ENCODE results near the gene EIF4A3. TPM values are rescaled to one million over a fixed set of nuclear protein-coding genes. Genes with fewer than 3 reads are reported as not detected.

EIF4A3 gene
- total and polyA plus RNA-seq, 10 of the 15 experiments (the other 5 are each of a cell fraction or from before 2014, with no cell fraction given) = 53.3 to 225 (median 103) TPM

GRCh38 chr17:80146121-80147034, 550 bp downstream of the EIF4A3 start (continued):
- TF ChIP-seq REST (IDR thresholded peaks at IDR 0.05; ENCODE audit: low read depth, low read length) (no peak), SMAD1 (IDR thresholded peaks at IDR 0.05; ENCODE audit: low read depth, partially characterized antibody) (no peak), PAX5 (IDR thresholded peaks at IDR 0.05; ENCODE audit: borderline replicate concordance, low read depth, low read length) (no peak), YBX1 (IDR thresholded peaks at IDR 0.05) (no peak), NR2C1 (IDR thresholded peaks at IDR 0.05) (no peak), NRF1 (conservative IDR thresholded peaks at IDR 0.05; ENCODE audit: low read depth, low read length) (no peak), SMARCA5 (IDR thresholded peaks at IDR 0.05) (no peak; the same call in 1 of the 2 replicates), CBX5 (IDR thresholded peaks at IDR 0.05; ENCODE audit: low read depth) (no peak), BRCA1 (IDR thresholded peaks at IDR 0.05; ENCODE audit: low read depth, low read length) (no peak), POLR2A (IDR thresholded peaks at IDR 0.05; ENCODE audit: low read depth, low read length) (no peak; the same call in 1 of the 2 replicates), BCL11A (IDR thresholded peaks at IDR 0.05; ENCODE audit: low read depth, low read length) (no peak), WRNIP1 (IDR thresholded peaks at IDR 0.05; ENCODE audit: borderline replicate concordance, low read depth, low read length) (no peak), KDM1A (IDR thresholded peaks at IDR 0.05; ENCODE audit: borderline replicate concordance) (no peak), SKIL (IDR thresholded peaks at IDR 0.05; ENCODE audit: low read depth, poor library complexity, severe bottlenecking) (no peak), TAF1 (IDR thresholded peaks at IDR 0.05; ENCODE audit: borderline replicate concordance, low read depth, low read length) (0 out of 2 replicates have a peak, but pooled peaks have one; percentile 19), LARP7 (IDR thresholded peaks at IDR 0.05) (0 out of 2 replicates have a peak, but pooled peaks have one; percentile 49), RAD21 (IDR thresholded peaks at IDR 0.05; ENCODE audit: insufficient read depth, low read depth, low read length) (no peak), ESRRA (IDR thresholded peaks at IDR 0.05; ENCODE audit: low read length) (no peak), MTA2 (IDR thresholded peaks at IDR 0.05; ENCODE audit: low read depth) (no peak), EP300 (IDR thresholded peaks at IDR 0.05; ENCODE audit: borderline replicate concordance in 1 of 2, control insufficient read depth in 1 of 2, low read depth in 2 of 2, low read length in 2 of 2) (no peak)
- TF ChIP-seq, protein P1, sequence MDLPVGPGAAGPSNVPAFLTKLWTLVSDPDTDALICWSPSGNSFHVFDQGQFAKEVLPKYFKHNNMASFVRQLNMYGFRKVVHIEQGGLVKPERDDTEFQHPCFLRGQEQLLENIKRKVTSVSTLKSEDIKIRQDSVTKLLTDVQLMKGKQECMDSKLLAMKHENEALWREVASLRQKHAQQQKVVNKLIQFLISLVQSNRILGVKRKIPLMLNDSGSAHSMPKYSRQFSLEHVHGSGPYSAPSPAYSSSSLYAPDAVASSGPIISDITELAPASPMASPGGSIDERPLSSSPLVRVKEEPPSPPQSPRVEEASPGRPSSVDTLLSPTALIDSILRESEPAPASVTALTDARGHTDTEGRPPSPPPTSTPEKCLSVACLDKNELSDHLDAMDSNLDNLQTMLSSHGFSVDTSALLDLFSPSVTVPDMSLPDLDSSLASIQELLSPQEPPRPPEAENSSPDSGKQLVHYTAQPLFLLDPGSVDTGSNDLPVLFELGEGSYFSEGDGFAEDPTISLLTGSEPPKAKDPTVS (IDR thresholded peaks at IDR 0.05; ENCODE audit: low read depth, low read length) = no peak
- TF ChIP-seq, protein P2, sequence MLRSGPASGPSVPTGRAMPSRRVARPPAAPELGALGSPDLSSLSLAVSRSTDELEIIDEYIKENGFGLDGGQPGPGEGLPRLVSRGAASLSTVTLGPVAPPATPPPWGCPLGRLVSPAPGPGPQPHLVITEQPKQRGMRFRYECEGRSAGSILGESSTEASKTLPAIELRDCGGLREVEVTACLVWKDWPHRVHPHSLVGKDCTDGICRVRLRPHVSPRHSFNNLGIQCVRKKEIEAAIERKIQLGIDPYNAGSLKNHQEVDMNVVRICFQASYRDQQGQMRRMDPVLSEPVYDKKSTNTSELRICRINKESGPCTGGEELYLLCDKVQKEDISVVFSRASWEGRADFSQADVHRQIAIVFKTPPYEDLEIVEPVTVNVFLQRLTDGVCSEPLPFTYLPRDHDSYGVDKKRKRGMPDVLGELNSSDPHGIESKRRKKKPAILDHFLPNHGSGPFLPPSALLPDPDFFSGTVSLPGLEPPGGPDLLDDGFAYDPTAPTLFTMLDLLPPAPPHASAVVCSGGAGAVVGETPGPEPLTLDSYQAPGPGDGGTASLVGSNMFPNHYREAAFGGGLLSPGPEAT (IDR thresholded peaks at IDR 0.05; ENCODE audit: low read depth) = no peak
